ENCODE results near the gene QRSL1.

DNA sequence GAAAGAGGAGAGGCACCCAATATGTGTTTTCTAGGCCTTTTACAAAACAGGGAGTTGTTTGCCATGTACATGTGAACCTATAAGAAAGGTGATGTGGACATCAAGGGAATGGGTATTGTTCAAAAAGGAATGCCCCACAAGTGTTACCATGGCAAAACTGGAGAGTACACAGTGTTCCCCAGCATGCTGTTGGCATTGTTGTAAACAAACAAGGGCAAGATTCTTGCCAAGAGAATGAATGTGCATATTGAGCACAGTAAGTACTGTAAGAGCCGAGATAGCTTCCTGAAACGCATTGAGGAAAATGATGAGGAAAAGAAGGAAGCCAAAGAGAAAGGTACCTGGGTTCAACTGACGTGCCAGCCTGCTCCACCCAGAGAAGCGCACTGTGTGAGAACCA, 13.1 kb downstream of the QRSL1 start:
- TF ChIP-seq CTCF (IDR thresholded peaks at IDR 0.05; ENCODE audit: insufficient read depth, low read depth, low read length) (no peak), EZH2 (IDR thresholded peaks at IDR 0.05; ENCODE audit: insufficient read depth, low read length) (no peak)

Measured in astrocyte (in vitro differentiated cells and primary cell).